Measurements from ENCODE around the gene HYPK.

HYPK gene

GRCh38 chr15:43779016-43779415, 21.4 kb upstream of the HYPK start:
- Histone ChIP-seq H3K27ac (ENCODE audit: low read length) (no peak overlapping the region), H3K27me3 (ENCODE audit: insufficient read depth, low read length, poor library complexity) (no peaks in the 10 kb centered on the region), H2AFZ (ENCODE audit: low read depth, low read length) (no peak overlapping the region), H3K9ac (ENCODE audit: low read depth, low read length) (no peak overlapping the region), H3K4me2 (ENCODE audit: insufficient read depth, low read length) (peak overlapping the region; percentile 12; the same call in 1 of the 2 replicates), H3K4me3 (ENCODE audit: low read depth in 1 of 2, low read length in 2 of 2) (no peak overlapping the region), H3K4me1 (ENCODE audit: insufficient read depth, low read length) (peaks cover 24% of the 10 kb centered on the region), H3K36me3 (ENCODE audit: insufficient read depth, low read length) (no peaks in the 10 kb centered on the region), H3K79me2 (ENCODE audit: insufficient read depth, low read length) (0 out of 2 replicates have a peak, but pooled peaks cover 3% of the 10 kb centered on the region), H3K9me3 (ENCODE audit: insufficient read depth, low read length, severe bottlenecking) (no peaks in the 10 kb centered on the region), H4K20me1 (ENCODE audit: insufficient read depth, low read length) (no peaks in the 10 kb centered on the region)
- TF ChIP-seq CTCF (IDR thresholded peaks at IDR 0.05; ENCODE audit: borderline replicate concordance, extremely low read depth, low read length, poor library complexity, severe bottlenecking) (no peak), EZH2 (IDR thresholded peaks at IDR 0.05; ENCODE audit: borderline replicate concordance, low read depth, low read length, severe bottlenecking) (no peak)
- ATAC-seq (ENCODE audit: insufficient read depth, low read depth) (no peak), DNase-seq (no peak)

- Histone ChIP-seq H3K9me3 (ENCODE audit: insufficient read depth, low read length, severe bottlenecking) (no peaks in the 10 kb centered on the region), H3K36me3 (ENCODE audit: insufficient read depth, low read length) (peaks cover 22% of the 10 kb centered on the region), H3K4me2 (ENCODE audit: insufficient read depth, low read length) (no peak overlapping the region), H3K27me3 (ENCODE audit: insufficient read depth, low read length, poor library complexity) (no peaks in the 10 kb centered on the region), H3K4me3 (ENCODE audit: low read depth in 1 of 2, low read length in 2 of 2) (no peak overlapping the region), H3K4me1 (ENCODE audit: insufficient read depth, low read length) (peaks cover 22% of the 10 kb centered on the region), H3K27ac (ENCODE audit: low read length) (no peak overlapping the region), H3K79me2 (ENCODE audit: insufficient read depth, low read length) (peaks cover 23% of the 10 kb centered on the region), H4K20me1 (ENCODE audit: insufficient read depth, low read length) (peaks cover 22% of the 10 kb centered on the region), H2AFZ (ENCODE audit: low read depth, low read length) (no peak overlapping the region), H3K9ac (ENCODE audit: low read depth, low read length) (no peak overlapping the region)
- TF ChIP-seq EZH2 (IDR thresholded peaks at IDR 0.05; ENCODE audit: borderline replicate concordance, low read depth, low read length, severe bottlenecking) = no peak
- no peak for TF ChIP-seq CTCF (IDR thresholded peaks at IDR 0.05; ENCODE audit: borderline replicate concordance, extremely low read depth, low read length, poor library complexity, severe bottlenecking)
- no peak for DNase-seq
- no peak for ATAC-seq (ENCODE audit: insufficient read depth, low read depth)
Observed at GRCh38 chr15:43789409-43789808, 11.0 kb upstream of the HYPK start.

GRCh38 chr15:43791993-43792760, 8.2 kb upstream of the HYPK start, which contains the start of gene SERF2:
Gene SERF2 (plus strand): TSS chr15:43792320. CDS start chr15:43792377, 57 bp downstream.
- no peak for TF ChIP-seq CTCF (IDR thresholded peaks at IDR 0.05; ENCODE audit: borderline replicate concordance, extremely low read depth, low read length, poor library complexity, severe bottlenecking)
- no peak for TF ChIP-seq EZH2 (IDR thresholded peaks at IDR 0.05; ENCODE audit: borderline replicate concordance, low read depth, low read length, severe bottlenecking)
- peak; percentile 95 for ATAC-seq (ENCODE audit: insufficient read depth, low read depth)
- H3K27ac ChIP-seq (ENCODE audit: low read length) = peak within 1 kb of the TSS; percentile 99

More at GRCh38 chr15:43791993-43792760, 8.2 kb upstream of the HYPK start, which contains the start of gene SERF2:
- Histone ChIP-seq H3K36me3 (ENCODE audit: insufficient read depth, low read length) (peaks cover 48% of the 10 kb centered on the region), H4K20me1 (ENCODE audit: insufficient read depth, low read length) (peaks cover 37% of the 10 kb centered on the region), H3K27me3 (ENCODE audit: insufficient read depth, low read length, poor library complexity) (no peaks in the 10 kb centered on the region), H2AFZ (ENCODE audit: low read depth, low read length) (peak within 1 kb of the TSS; percentile 94), H3K4me3 (ENCODE audit: low read depth in 1 of 2, low read length in 2 of 2) (peak within 1 kb of the TSS; percentile 98 to 99), H3K4me2 (ENCODE audit: insufficient read depth, low read length) (peak within 1 kb of the TSS; percentile 71), H3K9ac (ENCODE audit: low read depth, low read length) (peak within 1 kb of the TSS; percentile 100), H3K4me1 (ENCODE audit: insufficient read depth, low read length) (peaks cover 34% of the 10 kb centered on the region), H3K9me3 (ENCODE audit: insufficient read depth, low read length, severe bottlenecking) (no peaks in the 10 kb centered on the region), H3K79me2 (ENCODE audit: insufficient read depth, low read length) (peaks cover 36% of the 10 kb centered on the region)
- DNase-seq = peak; percentile 100
